GM12873 (cell line): ENCODE measurements around the gene PIEZO1.

Source experiments
- TF ChIP-seq, protein P1 (sequence below): IDR thresholded peaks from 2 replicates; pipeline ENCODE4 v1.5.1; 2012; ENCODE audit warnings: low read depth, mild to moderate bottlenecking, moderate library complexity, low read length, control low read depth; ENCODE audit not compliant: insufficient read depth; ENCODE audit errors: missing control alignments

Gene PIEZO1

GRCh38 chr16:88782454-88783390, 2.3 kb downstream of the PIEZO1 start:
- TF ChIP-seq, protein P1, sequence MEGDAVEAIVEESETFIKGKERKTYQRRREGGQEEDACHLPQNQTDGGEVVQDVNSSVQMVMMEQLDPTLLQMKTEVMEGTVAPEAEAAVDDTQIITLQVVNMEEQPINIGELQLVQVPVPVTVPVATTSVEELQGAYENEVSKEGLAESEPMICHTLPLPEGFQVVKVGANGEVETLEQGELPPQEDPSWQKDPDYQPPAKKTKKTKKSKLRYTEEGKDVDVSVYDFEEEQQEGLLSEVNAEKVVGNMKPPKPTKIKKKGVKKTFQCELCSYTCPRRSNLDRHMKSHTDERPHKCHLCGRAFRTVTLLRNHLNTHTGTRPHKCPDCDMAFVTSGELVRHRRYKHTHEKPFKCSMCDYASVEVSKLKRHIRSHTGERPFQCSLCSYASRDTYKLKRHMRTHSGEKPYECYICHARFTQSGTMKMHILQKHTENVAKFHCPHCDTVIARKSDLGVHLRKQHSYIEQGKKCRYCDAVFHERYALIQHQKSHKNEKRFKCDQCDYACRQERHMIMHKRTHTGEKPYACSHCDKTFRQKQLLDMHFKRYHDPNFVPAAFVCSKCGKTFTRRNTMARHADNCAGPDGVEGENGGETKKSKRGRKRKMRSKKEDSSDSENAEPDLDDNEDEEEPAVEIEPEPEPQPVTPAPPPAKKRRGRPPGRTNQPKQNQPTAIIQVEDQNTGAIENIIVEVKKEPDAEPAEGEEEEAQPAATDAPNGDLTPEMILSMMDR: no peak

GRCh38 chr16:88781140-88782077, 3.6 kb downstream of the PIEZO1 start:
- TF ChIP-seq, protein P1: no peak

GRCh38 chr16:88780142-88781062, 4.6 kb downstream of the PIEZO1 start:
- TF ChIP-seq, protein P1: no peak

GRCh38 chr16:88779406-88780141, 5.4 kb downstream of the PIEZO1 start:
- TF ChIP-seq, protein P1: no peak

GRCh38 chr16:88778541-88779065, 6.4 kb downstream of the PIEZO1 start:
- TF ChIP-seq, protein P1: no peak

GRCh38 chr16:88778271-88778525, 6.8 kb downstream of the PIEZO1 start:
- TF ChIP-seq, protein P1: no peak
